H1 (cell line): ENCODE measurements around the gene ADGRL2. TPM values are rescaled to one million over a fixed set of nuclear protein-coding genes. Genes with fewer than 3 reads are reported as not detected.

ENCODE experiments used
- CTCF ChIA-PET: fragments of 300-600 bp; sonication (Branson Sonifier 250); formaldehyde crosslinking; loops from one replicate; lab custom pipeline; 2021; ENCODE audit not compliant: partially characterized antibody; lab: Charles Lee
- POLR2A ChIA-PET: fragments of 300-600 bp; sonication (Branson Sonifier 250); formaldehyde crosslinking; loops from one replicate; lab custom pipeline; 2021; ENCODE audit warnings: inconsistent platforms; ENCODE audit not compliant: partially characterized antibody; lab: Charles Lee
- DNase-seq, 2 experiments: peaks; one replicate each; pipeline versions ENCODE4 v3.0.0 to v3.0.0-alpha.2; 2010 to 2022; ENCODE audit warnings: low spot score in 2 of 2, low read depth in 1 of 2, mixed read lengths in 1 of 2
- FAIRE-seq: peaks from 2 replicates; lab custom pipeline; 2011; peaks lifted over from hg19 to GRCh38; lab: Jason Lieb, UNC
- H2AFZ ChIP-seq: 2 replicates; pipeline ENCODE4 v1.8.1; 2012; ENCODE audit warnings: low read length, inconsistent platforms
- H2AK5ac ChIP-seq: 2 replicates; pipeline ENCODE4 v1.6.1; 2013; ENCODE audit warnings: low read depth, low read length
- H2BK120ac ChIP-seq: replicated peaks from 2 replicates; pipeline ENCODE3; 2013; ENCODE audit warnings: low read depth, low read length, inconsistent platforms
- H2BK12ac ChIP-seq: 2 replicates; pipeline ENCODE4 v1.6.1; 2013; ENCODE audit warnings: low read depth, low read length
- H2BK15ac ChIP-seq: 2 replicates; pipeline ENCODE4 v1.6.1; 2013; ENCODE audit warnings: low read length
- H2BK20ac ChIP-seq: 2 replicates; pipeline ENCODE4 v1.6.1; 2013; ENCODE audit warnings: low read length
- H2BK5ac ChIP-seq: 2 replicates; pipeline ENCODE4 v1.6.1; 2013; ENCODE audit warnings: low read depth, low read length
- H3K14ac ChIP-seq: 2 replicates; pipeline ENCODE4 v1.6.1; 2013; ENCODE audit warnings: inconsistent platforms; ENCODE audit not compliant: insufficient read length
- H3K18ac ChIP-seq: 2 replicates; pipeline ENCODE4 v1.6.1; 2013; ENCODE audit warnings: low read length; ENCODE audit errors: extremely low read depth
- H3K23ac ChIP-seq: 2 replicates; pipeline ENCODE4 v1.6.1; 2013; ENCODE audit warnings: inconsistent platforms; ENCODE audit not compliant: insufficient read length
- H3K23me2 ChIP-seq: 2 replicates; pipeline ENCODE4 v1.6.1; 2013; ENCODE audit warnings: low read depth, low read length
- H3K27ac ChIP-seq: 2 replicates; pipeline ENCODE4 v1.6.1; 2011; ENCODE audit warnings: low read depth, low read length, inconsistent platforms
- H3K27me3 ChIP-seq, 4 experiments: replicated peaks in 1 of 4; 1 replicate in 1 of 4; 2 replicates in 3 of 4; pipeline versions ENCODE4 v1.6.1 to v1.8.1; 2011 to 2013; ENCODE audit warnings: low read length in 3 of 4, mild to moderate bottlenecking in 3 of 4, inconsistent platforms in 2 of 4, mixed read lengths in 2 of 4, moderate library complexity in 1 of 4; ENCODE audit not compliant: control insufficient read depth in 3 of 4, insufficient read depth in 3 of 4; ENCODE audit errors: extremely low read depth in 1 of 4
- H3K36me3 ChIP-seq, 4 experiments: 2 replicates each; pipeline versions ENCODE4 v1.6.1 to v1.8.1; 2011 to 2013; ENCODE audit warnings: mild to moderate bottlenecking in 4 of 4, low read length in 3 of 4, moderate library complexity in 2 of 4, control low read depth in 1 of 4, inconsistent platforms in 1 of 4; ENCODE audit not compliant: insufficient read depth in 4 of 4, control insufficient read depth in 2 of 4
- H3K4ac ChIP-seq: replicated peaks from 2 replicates; pipeline ENCODE3; 2013; ENCODE audit warnings: low read length, low read depth, mixed read lengths, inconsistent platforms; ENCODE audit not compliant: insufficient read length
- H3K4me1 ChIP-seq, 4 experiments: replicated peaks in 1 of 4; 1 replicate in 1 of 4; 2 replicates in 3 of 4; pipeline versions ENCODE4 v1.6.1 to v1.8.1; 2011 to 2013; ENCODE audit warnings: low read length in 3 of 4, inconsistent platforms in 2 of 4, mixed read lengths in 1 of 4; ENCODE audit not compliant: insufficient read depth in 4 of 4, control insufficient read depth in 3 of 4
- H3K4me2 ChIP-seq, 2 experiments: 2 replicates each; pipeline versions ENCODE4 v1.6.1 to v1.8.1; 2011 to 2013; ENCODE audit warnings: low read depth in 2 of 2, low read length in 2 of 2, control low read depth in 1 of 2, inconsistent platforms in 1 of 2, mild to moderate bottlenecking in 1 of 2; ENCODE audit not compliant: insufficient read depth in 1 of 2
- H3K4me3 ChIP-seq, 4 experiments: fragments of 200-600, 300-600 bp in 1 of 4; sonication (generic), shearing (Covaris generic), sonication (Bioruptor Twin) in 1 of 4; 2 replicates each; pipeline versions ENCODE4 v1.5.1 to v1.8.1; 2011 to 2016; ENCODE audit warnings: low read length in 4 of 4, low read depth in 3 of 4, control low read depth in 2 of 4, inconsistent platforms in 2 of 4, mild to moderate bottlenecking in 2 of 4, mixed read lengths in 1 of 4, moderate library complexity in 1 of 4; ENCODE audit not compliant: insufficient read depth in 2 of 4; ENCODE audit errors: extremely low read depth in 1 of 4
- H3K56ac ChIP-seq: replicated peaks from 2 replicates; pipeline ENCODE3; 2013; ENCODE audit warnings: low read depth, mild to moderate bottlenecking, mixed read lengths, low read length, inconsistent platforms; ENCODE audit not compliant: insufficient read length
- H3K79me1 ChIP-seq: 2 replicates; pipeline ENCODE4 v1.6.1; 2013; ENCODE audit warnings: low read depth, low read length, control low read depth
- H3K79me2 ChIP-seq, 2 experiments: 2 replicates each; pipeline versions ENCODE4 v1.6.1 to v1.8.1; 2012 to 2013; ENCODE audit warnings: low read length in 2 of 2, mild to moderate bottlenecking in 2 of 2, inconsistent platforms in 1 of 2; ENCODE audit not compliant: insufficient read depth in 2 of 2, control insufficient read depth in 1 of 2
- H3K9ac ChIP-seq, 4 experiments: replicated peaks in 1 of 4; 1 replicate in 1 of 4; 2 replicates in 3 of 4; pipeline versions ENCODE4 v1.6.1 to v1.8.1; 2011 to 2013; ENCODE audit warnings: low read depth in 3 of 4, low read length in 3 of 4, control low read depth in 2 of 4, mild to moderate bottlenecking in 2 of 4, moderate library complexity in 2 of 4, inconsistent platforms in 1 of 4; ENCODE audit errors: extremely low read depth in 1 of 4
- H3K9me3 ChIP-seq, 2 experiments: 2 replicates each; pipeline versions ENCODE4 v1.6.1 to v1.8.1; 2012 to 2013; ENCODE audit warnings: mild to moderate bottlenecking in 2 of 2, moderate library complexity in 2 of 2, control low read depth in 1 of 2, inconsistent platforms in 1 of 2, low read depth in 1 of 2, low read length in 1 of 2, mixed read lengths in 1 of 2; ENCODE audit not compliant: insufficient read depth in 2 of 2
- H4K20me1 ChIP-seq, 2 experiments: replicated peaks in 1 of 2; 2 replicates each; pipeline versions ENCODE3 to v1.8.1; 2011 to 2013; ENCODE audit warnings: inconsistent platforms in 2 of 2, low read length in 2 of 2, mild to moderate bottlenecking in 1 of 2; ENCODE audit not compliant: insufficient read depth in 2 of 2, control insufficient read depth in 1 of 2
- H4K5ac ChIP-seq: 2 replicates; pipeline ENCODE4 v1.6.1; 2013; ENCODE audit warnings: low read length, low read depth, mixed read lengths, inconsistent platforms; ENCODE audit not compliant: insufficient read length
- H4K8ac ChIP-seq: 2 replicates; pipeline ENCODE4 v1.8.0; 2013; ENCODE audit warnings: mild to moderate bottlenecking, moderate library complexity, low read length, inconsistent platforms; ENCODE audit not compliant: insufficient read depth; ENCODE audit errors: extremely low read depth
- H4K91ac ChIP-seq: replicated peaks from 2 replicates; pipeline ENCODE3; 2013; ENCODE audit warnings: low read length, mixed read lengths, inconsistent platforms; ENCODE audit not compliant: insufficient read length
- ASH2L ChIP-seq: fragments of 200-600, 300-600 bp; sonication (generic); IDR thresholded peaks from one replicate; pipeline ENCODE4 v1.7.1; 2017; ENCODE audit warnings: low read length
- CHD2 ChIP-seq: IDR thresholded peaks from 2 replicates; pipeline ENCODE4 v1.6.1; 2012; ENCODE audit warnings: low read length, improper control_type of control experiment
- GABPA ChIP-seq: IDR thresholded peaks from 2 replicates; pipeline ENCODE4 v1.6.1; 2011; ENCODE audit warnings: mild to moderate bottlenecking, low read length, moderate library complexity, borderline replicate concordance; ENCODE audit not compliant: insufficient read depth
- HDAC2 ChIP-seq, 2 experiments: fragments of 300-600 bp in 1 of 2; sonication (generic) in 1 of 2; IDR thresholded peaks; 2 replicates each; pipeline ENCODE4 v1.6.1; 2011 to 2012; ENCODE audit warnings: low read depth in 2 of 2, low read length in 2 of 2, mild to moderate bottlenecking in 2 of 2, moderate library complexity in 2 of 2, borderline replicate concordance in 1 of 2, inconsistent platforms in 1 of 2
- KDM1A ChIP-seq: fragments of 200-600, 300-600 bp; sonication (generic); IDR thresholded peaks from 2 replicates; pipeline ENCODE4 v1.7.1; 2016; ENCODE audit warnings: mild to moderate bottlenecking, low read length, borderline replicate concordance
- RXRA ChIP-seq: IDR thresholded peaks from 2 replicates; pipeline ENCODE4 v1.6.1; 2011; ENCODE audit warnings: low read depth, mild to moderate bottlenecking, low read length, moderate library complexity; ENCODE audit not compliant: insufficient read depth
- SIN3A ChIP-seq, 2 experiments: IDR thresholded peaks in 1 of 2; conservative IDR thresholded peaks in 1 of 2; 2 replicates each; pipeline ENCODE4 v1.6.1; 2011 to 2012; ENCODE audit warnings: low read length in 2 of 2, improper control_type of control experiment in 1 of 2, low read depth in 1 of 2, mild to moderate bottlenecking in 1 of 2
- SUZ12 ChIP-seq: fragments of 200-600 bp; sonication (generic); IDR thresholded peaks from 2 replicates; pipeline ENCODE4 v1.6.1; 2012; ENCODE audit warnings: mild to moderate bottlenecking, inconsistent platforms, low read length, moderate library complexity, mixed read lengths
- TAF7 ChIP-seq: optimal IDR thresholded peaks from 2 replicates; pipeline ENCODE3; 2011; ENCODE audit warnings: low read depth, mild to moderate bottlenecking, inconsistent platforms, low read length, moderate library complexity, borderline replicate concordance
- ZNF274 ChIP-seq: IDR thresholded peaks from 2 replicates; pipeline ENCODE4 v1.7.0; 2012; ENCODE audit warnings: low read length, borderline replicate concordance; ENCODE audit errors: extremely low read depth
- WGBS, 2 experiments: shearing (Covaris generic) in 1 of 2; methylation state at CpG; one replicate each; pipeline versions ENCODE4 v1.1.6 to v1.1.7; 2013 to 2015; ENCODE audit warnings: low lambda C conversion rate in 2 of 2, mixed read lengths in 2 of 2, inconsistent platforms in 1 of 2, low coverage in 1 of 2, missing lambda C conversion rate in 1 of 2; ENCODE audit not compliant: insufficient replicate concordance in 2 of 2, insufficient coverage in 1 of 2, insufficient read length in 1 of 2; ENCODE audit errors: extremely low coverage in 1 of 2, missing lambda C conversion rate in 1 of 2; 5-methylcytosine and 5-hydroxymethylcytosine counted together
- polyA plus RNA-seq, 7 experiments: library from polyadenylated mRNA; depleted of rRNA in 3 of 7; stranded (reverse) in 5 of 7; unstranded in 2 of 7; fragments of >200 nt in 5 of 7; fragments of 200-250 nt in 2 of 7; gene quantifications; 1 replicate in 5 of 7; 2 replicates in 1 of 7; 4 replicates in 1 of 7; pipeline versions ENCODE4 v1.2.1 to v1.2.3, GENCODE V29; 2011 to 2013; ENCODE audit warnings: missing spikeins in 2 of 7, mixed read lengths in 2 of 7
- total RNA-seq: library from RNA; stranded (reverse); fragmentation: NEBNext Ultra II Directional; extraction: Animal tissue kit (Norgen Biotek cat#: 25700); gene quantifications from 2 replicates; pipeline ENCODE4 v1.2.1, GENCODE V29; 2021
- TF ChIP-seq, protein P1 (sequence below), 3 experiments: IDR thresholded peaks; 1 replicate in 2 of 3; 2 replicates in 1 of 3; pipeline versions ENCODE4 v1.5.1 to v1.6.1; 2011; ENCODE audit warnings: low read length in 3 of 3, mild to moderate bottlenecking in 3 of 3, inconsistent platforms in 2 of 3, low read depth in 1 of 3, moderate library complexity in 1 of 3; ENCODE audit not compliant: insufficient read depth in 1 of 3; ENCODE audit errors: control extremely low read depth in 1 of 3

ADGRL2 gene
- total and polyA plus RNA-seq, 2 of the 8 experiments (the other 6 are each of a cell fraction or from before 2014, with no cell fraction given), result 113 to 124 TPM

DNA sequence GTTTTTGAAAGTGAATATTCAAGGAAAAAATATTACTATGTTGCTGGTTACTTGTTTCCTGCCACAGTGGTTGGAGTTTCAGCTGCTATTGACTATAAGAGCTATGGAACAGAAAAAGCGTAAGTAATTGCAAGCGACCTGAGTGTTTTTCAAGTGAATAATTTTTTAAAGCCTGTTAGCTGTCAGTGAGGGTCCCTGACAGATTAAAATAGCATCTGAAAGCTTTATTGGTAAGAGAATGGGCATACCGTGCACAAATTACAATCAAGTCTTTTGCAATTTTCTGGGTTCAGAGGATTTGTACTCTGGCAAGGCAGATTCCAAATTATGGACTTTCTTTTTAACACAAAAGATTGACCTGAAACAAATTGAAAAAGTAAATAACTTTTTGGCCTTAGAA, 169.7 kb downstream of the ADGRL2 start:
- no peak overlapping the region for H3K27ac ChIP-seq
- POLR2A ChIA-PET, result no interaction called here
- no peak overlapping the region for H2BK120ac ChIP-seq
- H3K23ac ChIP-seq, result no peak overlapping the region
- H3K56ac ChIP-seq, result no peak overlapping the region
- H2AFZ ChIP-seq, result no peak overlapping the region
- no peak overlapping the region for H4K91ac ChIP-seq
- no peak overlapping the region for H3K4me3 ChIP-seq
- H3K14ac ChIP-seq, result no peak overlapping the region
- H3K4me1 ChIP-seq, result peaks cover 0 to 6% (median 4%) of the 10 kb centered on the region in 4 experiments; a peak in 4 of 7 replicates
- no peak for DNase-seq
- FAIRE-seq, result no peak
- H3K18ac ChIP-seq, result no peak overlapping the region
- no peak overlapping the region for H2BK12ac ChIP-seq
- H3K9me3 ChIP-seq, result no peaks in the 10 kb centered on the region
- H3K9ac ChIP-seq, result no peak overlapping the region
- H3K23me2 ChIP-seq, result no peaks in the 10 kb centered on the region
- no peak overlapping the region for H2BK20ac ChIP-seq
- H4K8ac ChIP-seq, result no peak overlapping the region
- WGBS, 2 experiments, result 94% methylated on average over 3 of the region's 3 CpGs; no CpG with 5 or more reads in 1 of the 2 experiments
- H3K79me1 ChIP-seq, result no peaks in the 10 kb centered on the region
- H3K36me3 ChIP-seq, result peaks cover 0 to 77% (median 25%) of the 10 kb centered on the region in 4 experiments; a peak in 5 of 8 replicates
- CTCF ChIA-PET, result interaction anchor here (1.1 kb wide), 1 partner anchor 420 kb away, joined by 4 read pairs; no protein-coding TSS in a partner anchor
- no peak overlapping the region for H3K4me2 ChIP-seq
- H3K4ac ChIP-seq, result no peak overlapping the region
- no peak overlapping the region for H2AK5ac ChIP-seq
- H2BK5ac ChIP-seq, result no peak overlapping the region
- no peaks in the 10 kb centered on the region for H4K20me1 ChIP-seq
- no peak overlapping the region for H4K5ac ChIP-seq
- no peak overlapping the region for H2BK15ac ChIP-seq
- peaks cover 0 to 2% (median 0%) of the 10 kb centered on the region in 4 experiments; a peak in 1 of 7 replicates for H3K27me3 ChIP-seq
- H3K79me2 ChIP-seq, result no peaks in the 10 kb centered on the region
- TF ChIP-seq GABPA (no peak), CHD2 (no peak), HDAC2 (IDR thresholded peaks at IDR 0.05; ENCODE audit: borderline replicate concordance in 1 of 2, low read depth in 2 of 2, low read length in 2 of 2) (no peak), SUZ12 (no peak), RXRA (no peak), ZNF274 (no peak), SIN3A (conservative IDR thresholded peaks at IDR 0.05 in 1 of 2, IDR thresholded peaks at IDR 0.05 in 1 of 2; ENCODE audit: low read depth in 1 of 2, low read length in 2 of 2) (no peak), ASH2L (no peak), KDM1A (no peak), TAF7 (no peak)
- TF ChIP-seq, protein P1, sequence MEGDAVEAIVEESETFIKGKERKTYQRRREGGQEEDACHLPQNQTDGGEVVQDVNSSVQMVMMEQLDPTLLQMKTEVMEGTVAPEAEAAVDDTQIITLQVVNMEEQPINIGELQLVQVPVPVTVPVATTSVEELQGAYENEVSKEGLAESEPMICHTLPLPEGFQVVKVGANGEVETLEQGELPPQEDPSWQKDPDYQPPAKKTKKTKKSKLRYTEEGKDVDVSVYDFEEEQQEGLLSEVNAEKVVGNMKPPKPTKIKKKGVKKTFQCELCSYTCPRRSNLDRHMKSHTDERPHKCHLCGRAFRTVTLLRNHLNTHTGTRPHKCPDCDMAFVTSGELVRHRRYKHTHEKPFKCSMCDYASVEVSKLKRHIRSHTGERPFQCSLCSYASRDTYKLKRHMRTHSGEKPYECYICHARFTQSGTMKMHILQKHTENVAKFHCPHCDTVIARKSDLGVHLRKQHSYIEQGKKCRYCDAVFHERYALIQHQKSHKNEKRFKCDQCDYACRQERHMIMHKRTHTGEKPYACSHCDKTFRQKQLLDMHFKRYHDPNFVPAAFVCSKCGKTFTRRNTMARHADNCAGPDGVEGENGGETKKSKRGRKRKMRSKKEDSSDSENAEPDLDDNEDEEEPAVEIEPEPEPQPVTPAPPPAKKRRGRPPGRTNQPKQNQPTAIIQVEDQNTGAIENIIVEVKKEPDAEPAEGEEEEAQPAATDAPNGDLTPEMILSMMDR (IDR thresholded peaks at IDR 0.05; ENCODE audit: control extremely low read depth in 1 of 3, insufficient read depth in 1 of 3, low read depth in 1 of 3, low read length in 3 of 3), result no peak
